GM23338 (cell line): ENCODE results near the gene TENM4. TPM values are rescaled to one million over a fixed set of nuclear protein-coding genes. Genes with fewer than 3 reads are reported as not detected.

Experiments used
- ATAC-seq: fragments of 200-7000 bp; cut with Tn5 transposase; 3 replicates; pipeline ENCODE4 v1.9.1; 2020
- DNase-seq: peaks from one replicate; pipeline ENCODE4 v3.0.0-alpha.2; 2015; ENCODE audit warnings: low spot score
- H2AFZ ChIP-seq: fragments of 200-600 bp; sonication (generic); 2 replicates; pipeline ENCODE4 v1.8.0; 2016; ENCODE audit warnings: antibody characterized with exemption, mild to moderate bottlenecking, moderate library complexity
- H3F3A ChIP-seq: fragments of 200-600 bp; sonication (generic); replicated peaks from 2 replicates; pipeline ENCODE4 v1.8.0; 2017; ENCODE audit warnings: antibody characterized with exemption, mixed run types, low read depth
- H3K27ac ChIP-seq: fragments of 200-600 bp; sonication (generic); 2 replicates; pipeline ENCODE4 v1.6.1; 2016; ENCODE audit warnings: low read depth
- H3K27me3 ChIP-seq: fragments of 200-600 bp; sonication (generic); 2 replicates; pipeline ENCODE4 v1.8.0; 2016; ENCODE audit warnings: mild to moderate bottlenecking, mixed run types, moderate library complexity; ENCODE audit not compliant: insufficient read depth
- H3K36me3 ChIP-seq: fragments of 200-600 bp; sonication (generic); 2 replicates; pipeline ENCODE4 v1.8.0; 2016; ENCODE audit warnings: mild to moderate bottlenecking; ENCODE audit not compliant: insufficient read depth
- H3K4me1 ChIP-seq: fragments of 200-600 bp; sonication (generic); 2 replicates; pipeline ENCODE4 v1.8.0; 2016; ENCODE audit warnings: mild to moderate bottlenecking, moderate library complexity; ENCODE audit not compliant: insufficient read depth
- H3K4me2 ChIP-seq: fragments of 200-600 bp; sonication (generic); 2 replicates; pipeline ENCODE4 v1.7.1; 2017; ENCODE audit warnings: mixed run types
- H3K4me3 ChIP-seq: fragments of 200-600 bp; sonication (generic); 2 replicates; pipeline ENCODE4 v1.6.1; 2016; ENCODE audit warnings: mixed run types
- H3K79me2 ChIP-seq: fragments of 200-600 bp; sonication (generic); replicated peaks from 2 replicates; pipeline ENCODE4 v1.8.0; 2017; ENCODE audit warnings: mild to moderate bottlenecking; ENCODE audit not compliant: insufficient read depth
- H3K9me2 ChIP-seq: fragments of 200-600 bp; sonication (generic); 2 replicates; pipeline ENCODE4 v1.8.0; 2017; ENCODE audit not compliant: insufficient read depth
- H4K20me1 ChIP-seq: fragments of 200-600 bp; sonication (generic); replicated peaks from 2 replicates; pipeline ENCODE4 v1.8.0; 2017; ENCODE audit warnings: mild to moderate bottlenecking; ENCODE audit not compliant: insufficient read depth
- H3K27ac Mint-ChIP-seq: 2 replicates; pipeline ENCODE4 v1.8.0; 2020; ENCODE audit warnings: inconsistent platforms, mild to moderate bottlenecking, moderate library complexity, mixed read lengths
- H3K27me3 Mint-ChIP-seq: 3 replicates; pipeline ENCODE4 v1.8.0; 2022; ENCODE audit warnings: low read depth, mild to moderate bottlenecking, moderate library complexity, mixed read lengths, inconsistent platforms; ENCODE audit not compliant: insufficient read depth, poor library complexity
- H3K36me3 Mint-ChIP-seq: 3 replicates; pipeline ENCODE4 v1.8.0; 2021; ENCODE audit warnings: low read depth, mild to moderate bottlenecking, inconsistent platforms, moderate library complexity, mixed read lengths
- H3K4me1 Mint-ChIP-seq: 3 replicates; pipeline ENCODE4 v1.8.0; 2020; ENCODE audit warnings: mild to moderate bottlenecking, inconsistent platforms, mixed read lengths
- H3K4me3 Mint-ChIP-seq: 3 replicates; pipeline ENCODE4 v1.8.0; 2021; ENCODE audit warnings: moderate library complexity, mild to moderate bottlenecking, inconsistent platforms, mixed read lengths
- H3K9me3 Mint-ChIP-seq: 3 replicates; pipeline ENCODE4 v1.8.0; 2020; ENCODE audit warnings: moderate library complexity, mild to moderate bottlenecking, inconsistent platforms, mixed read lengths
- CREB1 ChIP-seq: fragments of 250-450 bp; sonication (Bioruptor Pico); IDR thresholded peaks from 2 replicates; pipeline ENCODE4 v1.5.0; 2020; ENCODE audit warnings: low read depth, mild to moderate bottlenecking, moderate library complexity
- EZH2 ChIP-seq: fragments of 200-600 bp; sonication (generic); IDR thresholded peaks from one replicate; pipeline ENCODE4 v1.8.0; 2017; ENCODE audit warnings: antibody characterized with exemption, mild to moderate bottlenecking, low read depth; ENCODE audit not compliant: unreplicated experiment
- EZH2phosphoT487 ChIP-seq: fragments of 200-600 bp; sonication (generic); IDR thresholded peaks from one replicate; pipeline ENCODE4 v1.8.1; 2018; ENCODE audit warnings: antibody characterized with exemption; ENCODE audit not compliant: unreplicated experiment
- JUNB ChIP-seq: IDR thresholded peaks from one replicate; pipeline ENCODE4 v1.6.1; 2016; ENCODE audit warnings: antibody characterized with exemption; ENCODE audit not compliant: unreplicated experiment
- NANOG ChIP-seq: IDR thresholded peaks from 2 replicates; pipeline ENCODE4 v1.6.1; 2016; ENCODE audit warnings: antibody characterized with exemption, borderline replicate concordance
- POLR2AphosphoS5 ChIP-seq: IDR thresholded peaks from 2 replicates; pipeline ENCODE4 v1.6.1; 2016; ENCODE audit warnings: antibody characterized with exemption, low read depth
- ZNF114 ChIP-seq: fragments of 250-450 bp; sonication (Bioruptor Pico); IDR thresholded peaks from 2 replicates; pipeline ENCODE4 v1.5.0; 2020; ENCODE audit warnings: mild to moderate bottlenecking, moderate library complexity
- polyA plus RNA-seq: library from polyadenylated mRNA; unstranded; fragments of >200 nt; fragmentation: Nextera tagmentation; extraction: Ambion mirVana; gene quantifications from 2 replicates; pipeline ENCODE4 v1.2.1, GENCODE V29; 2016
- total RNA-seq: library from RNA; depleted of rRNA; stranded (reverse); fragments of >200 nt; shearing (Covaris generic); gene quantifications from 2 replicates; pipeline ENCODE4 v1.2.3, GENCODE V29; 2014
- TF ChIP-seq, protein P1 (sequence below), 2 experiments: fragments of 200-600 bp in 1 of 2; sonication (generic) in 1 of 2; conservative IDR thresholded peaks; 2 replicates each; pipeline versions ENCODE4 v1.5.1 to v1.6.1; 2016 to 2017; ENCODE audit warnings: antibody characterized with exemption in 2 of 2, low read depth in 2 of 2, mild to moderate bottlenecking in 2 of 2, moderate library complexity in 1 of 2
- TF ChIP-seq, protein P2 (sequence below): IDR thresholded peaks from one replicate; pipeline ENCODE4 v1.6.1; 2018; ENCODE audit warnings: antibody characterized with exemption; ENCODE audit not compliant: unreplicated experiment
- TF ChIP-seq, protein P3 (sequence below): IDR thresholded peaks from 2 replicates; pipeline ENCODE4 v1.6.1; 2016; ENCODE audit warnings: antibody characterized with exemption

The TENM4 gene
- total and polyA plus RNA-seq, 2 experiments from 2014 or later: 7.3 TPM

DNA sequence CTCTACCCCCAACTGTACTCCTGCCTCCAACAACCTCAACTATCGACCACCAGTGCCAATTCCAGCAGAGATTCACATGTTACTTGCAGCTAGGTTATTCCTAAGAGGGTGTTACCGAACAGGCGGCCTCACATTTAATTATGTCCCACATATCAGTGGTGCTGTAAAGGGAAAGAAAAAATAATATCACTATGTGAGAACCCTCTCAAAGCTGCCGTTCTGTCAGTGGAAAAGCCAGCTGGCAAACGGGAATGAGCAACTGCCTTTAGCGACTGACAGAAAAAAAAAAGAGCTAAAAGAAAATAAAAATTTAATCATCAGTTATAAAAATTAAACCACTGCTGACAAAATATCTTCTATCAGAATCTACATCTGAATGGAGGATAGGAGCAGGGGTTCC lies 595.3 kb downstream of the TENM4 start:
- H3K9me3 Mint-ChIP-seq: no peaks in the 10 kb centered on the region

DNA sequence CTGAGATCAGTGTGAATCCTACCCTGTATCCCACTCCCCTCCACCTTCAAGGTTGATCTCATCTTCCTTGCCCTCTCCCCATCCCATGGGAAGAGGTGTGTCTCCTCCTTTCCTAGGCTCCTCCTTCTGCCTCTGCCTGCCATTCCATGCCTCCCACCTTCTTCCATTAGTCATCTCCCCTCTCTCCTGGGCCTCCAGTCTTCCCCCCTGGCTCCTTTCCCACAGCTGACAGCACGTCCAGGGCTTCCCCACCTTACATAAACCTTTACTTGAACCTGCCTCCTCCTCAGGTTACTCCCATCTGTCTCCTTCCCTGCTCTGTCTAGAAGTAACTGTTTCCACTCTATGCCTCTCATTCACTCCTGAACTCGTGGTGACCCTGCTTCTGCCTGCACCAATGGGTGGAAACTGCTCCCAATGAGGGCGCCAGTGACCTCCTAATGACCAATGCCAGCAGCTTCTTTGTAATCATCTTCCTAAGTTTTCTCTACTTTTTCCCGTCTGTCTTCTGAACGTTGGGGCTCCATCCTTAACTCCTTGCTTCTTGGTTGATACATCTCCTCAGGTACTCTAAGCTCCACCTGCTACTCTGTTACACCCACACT lies 599.3 kb downstream of the TENM4 start:
- Mint-ChIP-seq H3K9me3 (no peaks in the 10 kb centered on the region), H3K27ac (no peak overlapping the region), H3K4me1 (peaks cover 6% of the 10 kb centered on the region; the same call in 1 of the 3 replicates), H3K36me3 (no peaks in the 10 kb centered on the region), H3K27me3 (peaks cover 4% of the 10 kb centered on the region), H3K4me3 (no peak overlapping the region)
- Histone ChIP-seq H3K9me2 (no peaks in the 10 kb centered on the region), H3K36me3 (no peaks in the 10 kb centered on the region), H2AFZ (no peak overlapping the region), H3K27me3 (no peaks in the 10 kb centered on the region), H3K27ac (no peak overlapping the region), H4K20me1 (no peaks in the 10 kb centered on the region), H3K4me3 (no peak overlapping the region), H3K79me2 (no peaks in the 10 kb centered on the region), H3K4me2 (no peak overlapping the region), H3K4me1 (no peaks in the 10 kb centered on the region), H3F3A (no peaks in the 10 kb centered on the region)
- TF ChIP-seq EZH2: no peak
- TF ChIP-seq EZH2phosphoT487: no peak
- TF ChIP-seq ZNF114 (CRISPR knock-in tag): no peak
- TF ChIP-seq JUNB: no peak
- TF ChIP-seq, protein P1, sequence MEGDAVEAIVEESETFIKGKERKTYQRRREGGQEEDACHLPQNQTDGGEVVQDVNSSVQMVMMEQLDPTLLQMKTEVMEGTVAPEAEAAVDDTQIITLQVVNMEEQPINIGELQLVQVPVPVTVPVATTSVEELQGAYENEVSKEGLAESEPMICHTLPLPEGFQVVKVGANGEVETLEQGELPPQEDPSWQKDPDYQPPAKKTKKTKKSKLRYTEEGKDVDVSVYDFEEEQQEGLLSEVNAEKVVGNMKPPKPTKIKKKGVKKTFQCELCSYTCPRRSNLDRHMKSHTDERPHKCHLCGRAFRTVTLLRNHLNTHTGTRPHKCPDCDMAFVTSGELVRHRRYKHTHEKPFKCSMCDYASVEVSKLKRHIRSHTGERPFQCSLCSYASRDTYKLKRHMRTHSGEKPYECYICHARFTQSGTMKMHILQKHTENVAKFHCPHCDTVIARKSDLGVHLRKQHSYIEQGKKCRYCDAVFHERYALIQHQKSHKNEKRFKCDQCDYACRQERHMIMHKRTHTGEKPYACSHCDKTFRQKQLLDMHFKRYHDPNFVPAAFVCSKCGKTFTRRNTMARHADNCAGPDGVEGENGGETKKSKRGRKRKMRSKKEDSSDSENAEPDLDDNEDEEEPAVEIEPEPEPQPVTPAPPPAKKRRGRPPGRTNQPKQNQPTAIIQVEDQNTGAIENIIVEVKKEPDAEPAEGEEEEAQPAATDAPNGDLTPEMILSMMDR (conservative IDR thresholded peaks at IDR 0.05; ENCODE audit: low read depth in 2 of 2): peak; percentile 30 to 77; a peak in 3 of 4 replicates
- TF ChIP-seq, protein P2, sequence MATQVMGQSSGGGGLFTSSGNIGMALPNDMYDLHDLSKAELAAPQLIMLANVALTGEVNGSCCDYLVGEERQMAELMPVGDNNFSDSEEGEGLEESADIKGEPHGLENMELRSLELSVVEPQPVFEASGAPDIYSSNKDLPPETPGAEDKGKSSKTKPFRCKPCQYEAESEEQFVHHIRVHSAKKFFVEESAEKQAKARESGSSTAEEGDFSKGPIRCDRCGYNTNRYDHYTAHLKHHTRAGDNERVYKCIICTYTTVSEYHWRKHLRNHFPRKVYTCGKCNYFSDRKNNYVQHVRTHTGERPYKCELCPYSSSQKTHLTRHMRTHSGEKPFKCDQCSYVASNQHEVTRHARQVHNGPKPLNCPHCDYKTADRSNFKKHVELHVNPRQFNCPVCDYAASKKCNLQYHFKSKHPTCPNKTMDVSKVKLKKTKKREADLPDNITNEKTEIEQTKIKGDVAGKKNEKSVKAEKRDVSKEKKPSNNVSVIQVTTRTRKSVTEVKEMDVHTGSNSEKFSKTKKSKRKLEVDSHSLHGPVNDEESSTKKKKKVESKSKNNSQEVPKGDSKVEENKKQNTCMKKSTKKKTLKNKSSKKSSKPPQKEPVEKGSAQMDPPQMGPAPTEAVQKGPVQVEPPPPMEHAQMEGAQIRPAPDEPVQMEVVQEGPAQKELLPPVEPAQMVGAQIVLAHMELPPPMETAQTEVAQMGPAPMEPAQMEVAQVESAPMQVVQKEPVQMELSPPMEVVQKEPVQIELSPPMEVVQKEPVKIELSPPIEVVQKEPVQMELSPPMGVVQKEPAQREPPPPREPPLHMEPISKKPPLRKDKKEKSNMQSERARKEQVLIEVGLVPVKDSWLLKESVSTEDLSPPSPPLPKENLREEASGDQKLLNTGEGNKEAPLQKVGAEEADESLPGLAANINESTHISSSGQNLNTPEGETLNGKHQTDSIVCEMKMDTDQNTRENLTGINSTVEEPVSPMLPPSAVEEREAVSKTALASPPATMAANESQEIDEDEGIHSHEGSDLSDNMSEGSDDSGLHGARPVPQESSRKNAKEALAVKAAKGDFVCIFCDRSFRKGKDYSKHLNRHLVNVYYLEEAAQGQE: no peak
- TF ChIP-seq POLR2AphosphoS5: no peak
- DNase-seq (peak; percentile 51), ATAC-seq (peak; percentile 66)

More for the DNA sequence above, 595.3 kb downstream of the TENM4 start:
- Mint-ChIP-seq H3K27me3 (peaks cover 4% of the 10 kb centered on the region), H3K4me3 (no peak overlapping the region), H3K4me1 (peaks cover 6% of the 10 kb centered on the region; the same call in 1 of the 3 replicates), H3K27ac (no peak overlapping the region), H3K36me3 (no peaks in the 10 kb centered on the region)
- Histone ChIP-seq H2AFZ (no peak overlapping the region), H3K9me2 (no peaks in the 10 kb centered on the region), H3K27ac (no peak overlapping the region), H3F3A (no peaks in the 10 kb centered on the region), H3K4me1 (no peaks in the 10 kb centered on the region), H3K27me3 (no peaks in the 10 kb centered on the region), H3K4me3 (no peak overlapping the region), H3K79me2 (no peaks in the 10 kb centered on the region), H3K4me2 (no peak overlapping the region), H4K20me1 (no peaks in the 10 kb centered on the region), H3K36me3 (no peaks in the 10 kb centered on the region)
- TF ChIP-seq NANOG (no peak), JUNB (no peak), CREB1 (CRISPR knock-in tag) (no peak), POLR2AphosphoS5 (no peak)
- TF ChIP-seq, protein P3, sequence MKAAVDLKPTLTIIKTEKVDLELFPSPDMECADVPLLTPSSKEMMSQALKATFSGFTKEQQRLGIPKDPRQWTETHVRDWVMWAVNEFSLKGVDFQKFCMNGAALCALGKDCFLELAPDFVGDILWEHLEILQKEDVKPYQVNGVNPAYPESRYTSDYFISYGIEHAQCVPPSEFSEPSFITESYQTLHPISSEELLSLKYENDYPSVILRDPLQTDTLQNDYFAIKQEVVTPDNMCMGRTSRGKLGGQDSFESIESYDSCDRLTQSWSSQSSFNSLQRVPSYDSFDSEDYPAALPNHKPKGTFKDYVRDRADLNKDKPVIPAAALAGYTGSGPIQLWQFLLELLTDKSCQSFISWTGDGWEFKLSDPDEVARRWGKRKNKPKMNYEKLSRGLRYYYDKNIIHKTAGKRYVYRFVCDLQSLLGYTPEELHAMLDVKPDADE: no peak
- no peak for ATAC-seq
- DNase-seq: no peak
